HG03135 (cell line): ENCODE data around the gene EID2.

Source experiments
- ATAC-seq: cut with Tn5 transposase; IDR thresholded peaks from one replicate; pipeline ENCODE4 v1.9.1; 2021; ENCODE audit warnings: mild to moderate bottlenecking, moderate library complexity; ENCODE audit not compliant: unreplicated experiment

Gene EID2

GRCh38 chr19:39502640-39503417 is 37.1 kb downstream of the EID2 start:
- no peak for ATAC-seq

DNA sequence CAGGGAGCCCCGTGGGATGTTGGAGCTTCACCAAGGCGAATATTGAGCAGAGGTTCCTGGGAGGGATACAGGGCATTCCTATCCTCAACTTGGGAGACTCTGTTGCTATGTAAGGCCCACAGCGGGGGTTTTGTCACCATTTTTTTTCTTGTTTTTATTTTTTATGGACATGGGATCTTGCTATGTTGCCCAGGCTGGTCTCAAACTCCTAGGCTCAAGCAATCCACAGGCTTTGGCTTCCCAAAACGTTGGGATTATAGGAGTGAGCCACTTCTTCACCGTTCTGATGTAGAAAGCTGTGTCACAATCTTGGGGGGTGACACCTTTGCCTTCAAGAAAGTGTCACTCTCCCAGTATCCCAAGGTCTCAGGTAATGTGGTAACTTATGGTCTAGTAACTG is 38.6 kb downstream of the EID2 start:
- no peak for ATAC-seq

- ATAC-seq = no peak
These were observed 39.4 kb downstream of the EID2 start for GRCh38 chr19:39500543-39500942.

- no peak for ATAC-seq
These were observed 40.0 kb downstream of the EID2 start for GRCh38 chr19:39499932-39500331.

- ATAC-seq = no peak
These were observed 40.9 kb downstream of the EID2 start, which contains the start of gene DLL3 for GRCh38 chr19:39498798-39499642. TSS of gene DLL3 (plus strand) at chr19:39498947. CDS start at chr19:39498975, 28 bp downstream.

DNA sequence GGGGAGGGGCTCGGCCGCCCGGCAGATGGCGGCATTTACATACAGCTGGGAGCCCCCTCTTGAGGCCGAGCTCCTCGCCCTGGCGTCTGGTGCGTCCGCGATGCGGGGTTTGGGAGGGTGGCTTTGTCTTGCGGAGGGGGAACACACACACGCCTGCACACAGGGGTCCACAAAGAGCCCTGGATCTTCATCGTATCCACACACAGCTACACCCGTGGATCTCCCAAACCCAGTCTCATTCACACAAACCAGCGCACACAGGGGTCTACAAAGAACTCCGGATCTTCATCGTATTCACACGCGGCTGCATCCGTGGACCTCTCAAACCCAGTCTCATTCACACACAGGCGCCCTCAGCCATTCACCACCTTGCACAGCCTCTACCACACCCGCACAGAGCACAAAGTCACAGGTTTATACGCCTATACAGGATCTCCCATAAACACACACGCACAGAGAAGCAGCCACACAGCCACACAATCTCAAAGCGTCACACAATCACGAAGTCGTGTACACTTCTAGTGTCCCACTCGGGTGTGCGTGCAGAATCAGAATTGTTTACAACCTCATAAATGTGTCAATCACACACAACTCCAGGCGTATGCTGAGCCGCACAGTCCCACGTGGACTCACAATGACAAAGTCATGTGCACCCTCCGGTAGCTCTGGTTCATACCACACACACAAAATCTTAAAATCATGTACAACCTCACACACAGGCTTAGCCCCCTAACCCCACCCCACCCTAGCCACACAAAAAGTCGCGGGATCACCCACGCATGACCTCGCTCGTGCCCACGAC is 41.8 kb downstream of the EID2 start:
- no peak for ATAC-seq

- no peak for ATAC-seq
These were observed 42.3 kb downstream of the EID2 start for GRCh38 chr19:39497701-39497995.

- no peak for ATAC-seq
These were observed 43.9 kb downstream of the EID2 start for GRCh38 chr19:39496063-39496462.

DNA sequence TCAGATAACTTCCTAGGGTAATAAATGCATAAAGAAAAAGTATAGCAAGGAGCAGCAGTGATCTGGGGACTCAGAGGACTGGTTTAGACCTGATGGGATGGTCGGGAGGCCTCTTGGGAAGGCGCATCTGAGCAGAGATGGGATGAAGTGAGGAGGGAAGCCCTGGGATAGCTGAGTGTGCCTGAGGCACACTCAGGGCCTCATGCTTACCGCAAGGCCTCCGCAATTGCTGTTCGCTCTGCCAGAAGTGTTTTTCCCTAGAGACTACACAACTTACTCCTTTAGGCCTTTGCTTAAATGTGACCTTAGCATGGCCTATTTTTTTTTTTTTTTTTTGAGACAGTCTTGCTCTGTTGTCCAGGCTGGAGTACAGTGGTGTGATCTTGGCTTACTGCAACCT is 45.3 kb downstream of the EID2 start:
- no peak for ATAC-seq

GRCh38 chr19:39492788-39493187 is 47.2 kb downstream of the EID2 start:
- no peak for ATAC-seq

DNA sequence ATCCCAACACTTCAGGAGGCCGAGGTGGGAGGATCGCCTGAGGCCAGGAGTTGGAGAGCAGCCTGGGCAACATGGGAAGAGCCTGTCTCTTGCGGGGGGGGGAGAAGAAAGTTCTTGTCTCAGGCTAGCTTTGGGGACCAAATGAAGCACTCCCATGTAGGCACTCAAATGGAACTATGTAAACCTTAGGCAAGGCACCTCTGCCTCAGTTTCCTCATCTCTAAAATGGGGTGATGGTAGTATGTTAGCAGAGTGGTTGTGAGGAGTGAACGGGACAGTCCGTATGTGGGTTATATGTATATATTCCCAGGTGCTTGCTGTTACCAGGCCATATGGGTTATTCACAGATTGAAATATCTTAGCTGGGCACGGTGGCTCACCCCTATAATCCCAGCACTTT is 47.7 kb downstream of the EID2 start:
- no peak for ATAC-seq

- no peak for ATAC-seq
These were observed 50.2 kb downstream of the EID2 start for GRCh38 chr19:39489756-39490155.
